Measurements from ENCODE around the gene EMP1.
"Not testable (repeated sequence)": the region's sequence is repeated elsewhere in the genome, so short reads cannot be mapped to it uniquely, and the experiment has no call there.

The EMP1 gene

DNA sequence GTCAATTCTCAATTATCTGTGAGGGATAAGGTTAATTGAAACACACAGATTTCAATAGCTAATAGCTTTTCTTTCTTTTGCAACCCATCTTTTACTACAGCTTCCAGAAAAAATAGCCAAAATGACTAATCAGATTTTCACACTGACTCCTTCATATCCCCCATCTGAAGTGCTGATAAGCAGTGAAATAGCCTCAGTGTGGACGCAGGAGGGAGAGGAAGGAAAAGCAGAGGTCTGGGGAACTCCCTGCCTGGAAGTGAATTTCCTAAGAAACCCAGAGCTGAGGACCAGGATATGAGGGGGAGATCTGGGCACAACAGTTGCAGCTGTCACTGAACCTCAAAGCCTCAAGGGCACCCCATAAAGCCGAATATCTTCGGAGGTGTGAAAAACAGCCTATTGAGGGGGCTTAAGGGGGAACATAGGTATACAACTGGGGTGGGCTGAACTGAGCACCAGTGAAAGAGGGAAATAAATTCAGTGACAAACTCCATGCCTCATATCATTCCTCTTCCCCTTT is 60.9 kb downstream of the EMP1 start:
- no peak for DNase-seq (ENCODE audit: low read depth in 2 of 2)

DNA sequence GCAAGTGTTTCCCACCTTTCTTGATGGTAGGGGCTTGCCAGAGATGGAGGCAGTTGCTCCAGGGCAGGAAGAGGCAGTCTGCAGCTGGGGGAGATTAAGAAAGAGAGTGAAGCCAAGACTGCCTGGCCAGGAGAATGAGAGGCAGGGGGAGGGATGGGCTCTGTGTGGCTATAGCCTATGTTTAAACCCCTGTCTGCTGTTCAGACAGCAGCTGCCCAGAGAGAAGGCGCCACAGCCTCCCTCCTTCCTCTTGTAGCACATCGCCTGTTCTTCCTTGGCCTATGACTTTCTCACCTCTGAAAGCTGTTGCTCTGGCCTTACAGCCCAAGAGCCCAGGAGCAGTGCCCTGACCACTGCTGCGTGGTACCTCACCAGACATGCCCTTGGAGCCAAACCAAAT is 61.7 kb downstream of the EMP1 start:
- no peak for DNase-seq (ENCODE audit: low read depth in 2 of 2)

DNA sequence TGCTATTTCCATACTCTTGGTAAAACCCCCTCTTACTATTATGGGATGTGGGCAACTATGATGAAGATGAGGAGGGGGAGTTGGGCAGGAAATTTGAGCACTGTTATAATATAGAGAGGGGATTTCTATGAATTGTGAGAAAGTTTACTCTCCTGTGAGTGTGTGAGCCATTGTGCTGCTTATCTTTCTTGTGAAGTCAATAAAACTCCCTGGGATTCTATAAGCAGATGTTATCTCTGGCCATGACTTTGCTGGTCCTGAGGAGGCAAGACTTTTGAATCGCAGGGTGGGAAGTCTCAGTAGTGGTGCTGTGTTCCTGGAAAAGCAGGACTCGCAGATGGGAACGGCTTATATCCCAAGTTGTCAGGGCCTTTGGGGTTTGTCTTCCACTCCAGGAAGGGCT is 62.2 kb downstream of the EMP1 start:
- no peak for DNase-seq (ENCODE audit: low read depth in 2 of 2)

DNA sequence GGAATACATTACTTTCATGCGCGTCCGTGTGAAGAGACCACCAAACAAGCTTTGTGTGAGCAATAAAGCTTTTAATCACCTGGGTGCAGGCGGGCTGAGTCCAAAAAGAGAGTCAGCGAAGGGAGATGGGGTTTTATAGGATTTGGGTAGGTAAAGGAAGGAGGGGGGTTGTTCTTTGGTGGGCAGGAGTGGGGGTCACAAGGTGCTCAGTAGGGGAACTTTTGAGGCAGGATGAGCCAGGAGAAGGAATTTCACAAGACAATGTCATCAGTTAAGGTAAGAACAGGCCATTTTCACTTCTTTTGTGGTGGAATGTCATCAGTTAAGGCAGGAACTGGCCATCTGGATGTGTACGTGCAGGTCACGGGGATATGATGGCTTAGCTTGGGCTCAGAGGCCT is 63.1 kb downstream of the EMP1 start:
- not testable (repeated sequence) for DNase-seq (ENCODE audit: low read depth in 2 of 2)

DNA sequence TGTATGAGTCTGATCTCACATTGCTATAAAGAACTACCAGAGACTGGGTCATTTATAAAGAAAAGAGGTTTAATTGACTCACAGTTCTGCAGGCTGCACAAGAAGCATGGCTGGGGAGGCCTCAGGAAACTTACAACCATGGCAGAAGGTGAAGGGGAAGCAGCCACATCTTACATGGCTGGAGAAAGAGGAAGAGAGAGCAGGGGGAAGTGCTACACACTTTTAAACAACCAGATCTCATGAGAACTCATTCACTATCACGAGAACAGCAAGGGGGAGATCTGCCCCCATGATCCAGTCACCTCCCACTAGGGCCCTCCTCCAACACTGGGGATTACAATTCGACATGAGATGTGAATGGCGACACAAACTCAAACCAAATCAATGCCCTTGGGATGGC is 71.3 kb downstream of the EMP1 start:
- not testable (repeated sequence) for DNase-seq (ENCODE audit: low read depth in 2 of 2)

DNA sequence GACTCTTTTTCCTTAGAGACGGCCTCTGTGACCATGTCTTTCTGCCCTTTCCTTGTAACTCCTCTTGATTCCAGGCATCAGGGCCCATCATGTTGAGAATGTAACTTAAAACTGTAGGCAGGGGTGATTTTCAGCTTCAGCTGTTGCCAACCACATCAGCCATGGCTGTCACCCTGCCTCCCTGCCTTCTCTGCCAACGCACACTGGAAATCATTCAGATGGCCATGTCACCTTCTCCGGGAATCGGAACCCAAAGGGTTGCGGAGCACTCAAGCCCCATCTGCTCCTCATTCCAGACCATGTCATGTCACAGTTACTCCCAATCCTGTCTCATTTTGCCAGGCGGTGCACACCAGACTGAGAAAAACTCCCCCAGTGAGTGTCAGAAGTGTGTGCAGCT is 72.1 kb downstream of the EMP1 start:
- no peak for DNase-seq (ENCODE audit: low read depth in 2 of 2)
